Measurements from ENCODE around the gene ANKS6. TPM values are rescaled to one million over a fixed set of nuclear protein-coding genes. Genes with fewer than 3 reads are reported as not detected.

The ANKS6 gene
- total RNA-seq, 1 donor from 2014 or later: 23.8 TPM

GRCh38 chr9:98766586-98766985, 29.8 kb downstream of the ANKS6 start:
- no peak for DNase-seq (ENCODE audit: low read depth)
- H3K4me3 ChIP-seq (ENCODE audit: low read depth, low read length): no peak overlapping the region
- no peak for TF ChIP-seq CTCF (conservative IDR thresholded peaks at IDR 0.05; ENCODE audit: low read depth, low read length)

- DNase-seq (ENCODE audit: low read depth): no peak
- no peak for TF ChIP-seq CTCF (conservative IDR thresholded peaks at IDR 0.05; ENCODE audit: low read depth, low read length)
- H3K4me3 ChIP-seq (ENCODE audit: low read depth, low read length): no peak overlapping the region
Measured at GRCh38 chr9:98765256-98765655, 31.1 kb downstream of the ANKS6 start.

GRCh38 chr9:98763986-98764745, 32.2 kb downstream of the ANKS6 start:
- no peak for TF ChIP-seq CTCF (conservative IDR thresholded peaks at IDR 0.05; ENCODE audit: low read depth, low read length)
- no peak for DNase-seq (ENCODE audit: low read depth)
- H3K4me3 ChIP-seq (ENCODE audit: low read depth, low read length): no peak overlapping the region

GRCh38 chr9:98760231-98760630, 36.1 kb downstream of the ANKS6 start:
- DNase-seq (ENCODE audit: low read depth): no peak
- no peak for TF ChIP-seq CTCF (conservative IDR thresholded peaks at IDR 0.05; ENCODE audit: low read depth, low read length)
- no peak overlapping the region for H3K4me3 ChIP-seq (ENCODE audit: low read depth, low read length)

- TF ChIP-seq CTCF (conservative IDR thresholded peaks at IDR 0.05; ENCODE audit: low read depth, low read length): peak; percentile 11
- no peak overlapping the region for H3K4me3 ChIP-seq (ENCODE audit: low read depth, low read length)
- DNase-seq (ENCODE audit: low read depth): no peak
Measured at GRCh38 chr9:98755006-98755618, 41.2 kb downstream of the ANKS6 start.

GRCh38 chr9:98751210-98751609, 45.1 kb downstream of the ANKS6 start:
- H3K4me3 ChIP-seq (ENCODE audit: low read depth, low read length): no peak overlapping the region
- no peak for DNase-seq (ENCODE audit: low read depth)
- TF ChIP-seq CTCF (conservative IDR thresholded peaks at IDR 0.05; ENCODE audit: low read depth, low read length): no peak
